GM13977 (cell line): Measurements from ENCODE around the gene CATSPER3.

ENCODE experiments used
- DNase-seq: peaks from one replicate; pipeline ENCODE4 v3.0.0; 2012; ENCODE audit warnings: low spot score
- CTCF ChIP-seq: IDR thresholded peaks from 2 replicates; pipeline ENCODE4 v1.5.1; 2012; ENCODE audit warnings: mild to moderate bottlenecking, control low read depth; ENCODE audit not compliant: insufficient read depth; ENCODE audit errors: extremely low read depth, missing control alignments
- in situ Hi-C: fragments of 300-500 bp; cut with MboI; formaldehyde crosslinking; loops from one replicate; pipeline ENCODE4 v1.12.0; 2022; ENCODE audit warnings: low sequenced_read_pairs, low pct_unique_long_range_greater_than_20kb, mixed read lengths, inconsistent platforms; ENCODE audit not compliant: unreplicated experiment

CATSPER3 gene

GRCh38 chr5:135012951-135013391 is 45.3 kb downstream of the CATSPER3 start:
- DNase-seq, result no peak
- in situ Hi-C loops, result no loop called here
- no peak for TF ChIP-seq CTCF

GRCh38 chr5:135013445-135013844 is 45.7 kb downstream of the CATSPER3 start:
- no peak for DNase-seq
- in situ Hi-C loops, result no loop called here
- no peak for TF ChIP-seq CTCF

GRCh38 chr5:135013947-135014570 is 46.4 kb downstream of the CATSPER3 start:
- no peak for DNase-seq
- TF ChIP-seq CTCF, result no peak
- in situ Hi-C loops, result no loop called here

- DNase-seq, result no peak
- in situ Hi-C loops, result no loop called here
- no peak for TF ChIP-seq CTCF
Observed at GRCh38 chr5:135015942-135016341, 48.2 kb downstream of the CATSPER3 start.

GRCh38 chr5:135016861-135017290 is 49.2 kb downstream of the CATSPER3 start:
- TF ChIP-seq CTCF, result no peak
- DNase-seq, result no peak
- in situ Hi-C loops, result no loop called here

- DNase-seq, result no peak
Observed at GRCh38 chr5:135018457-135018856, 50.8 kb downstream of the CATSPER3 start.

More at GRCh38 chr5:135018457-135018856, 50.8 kb downstream of the CATSPER3 start:
- in situ Hi-C loops, result no loop called here
- no peak for TF ChIP-seq CTCF
